HG03064 (cell line): Measurements from ENCODE around the gene SAT1.
A peak's percentile ranks its signal among the peaks of the same experiment; 100 is the strongest.
"Not testable (repeated sequence)": the region's sequence is repeated elsewhere in the genome, so short reads cannot be mapped to it uniquely, and the experiment has no call there.

Experiments used
- ATAC-seq: cut with Tn5 transposase; IDR thresholded peaks from one replicate; pipeline ENCODE4 v1.9.1; 2021; ENCODE audit warnings: low read depth; ENCODE audit not compliant: unreplicated experiment

SAT1 gene

GRCh38 chrX:23782863-23783588 lies at the start of gene SAT1:
TSS of gene SAT1 (plus strand) at chrX:23783173. CDS start at chrX:23783352, 179 bp downstream.
- ATAC-seq: peak; percentile 68

GRCh38 chrX:23736030-23736429 lies 46.9 kb upstream of the SAT1 start:
- ATAC-seq: no peak

- ATAC-seq: no peak
These were observed 45.6 kb upstream of the SAT1 start for GRCh38 chrX:23737413-23737812.

- ATAC-seq: no peak
These were observed 40.7 kb upstream of the SAT1 start for GRCh38 chrX:23742174-23742696.

GRCh38 chrX:23742697-23743622 lies 40.0 kb upstream of the SAT1 start, which contains the start of gene ACOT9:
TSS of gene ACOT9 (minus strand) at chrX:23743276. CDS start at chrX:23743144, 132 bp downstream.
- peak; percentile 93 for ATAC-seq

GRCh38 chrX:23743623-23743971 lies 39.4 kb upstream of the SAT1 start:
- ATAC-seq: not testable (repeated sequence)

- ATAC-seq: no peak
These were observed 37.2 kb upstream of the SAT1 start for GRCh38 chrX:23745786-23746185.

- no peak for ATAC-seq
These were observed 33.8 kb upstream of the SAT1 start for GRCh38 chrX:23749129-23749528.

GRCh38 chrX:23749576-23749975 lies 33.4 kb upstream of the SAT1 start:
- no peak for ATAC-seq

- ATAC-seq: no peak
These were observed 30.1 kb upstream of the SAT1 start for GRCh38 chrX:23752740-23753415.

- ATAC-seq: no peak
These were observed 28.3 kb upstream of the SAT1 start for GRCh38 chrX:23754664-23755063.

- ATAC-seq: no peak
These were observed 26.8 kb upstream of the SAT1 start for GRCh38 chrX:23756165-23756564.

GRCh38 chrX:23759821-23760220 lies 23.2 kb upstream of the SAT1 start:
- no peak for ATAC-seq

GRCh38 chrX:23764188-23764984 lies 18.6 kb upstream of the SAT1 start:
- ATAC-seq: no peak

GRCh38 chrX:23765449-23765848 lies 17.5 kb upstream of the SAT1 start:
- ATAC-seq: no peak

- ATAC-seq: no peak
These were observed 17.1 kb upstream of the SAT1 start for GRCh38 chrX:23765868-23766267.

GRCh38 chrX:23766650-23767551 lies 16.1 kb upstream of the SAT1 start:
- ATAC-seq: no peak

- no peak for ATAC-seq
These were observed 12.8 kb upstream of the SAT1 start for GRCh38 chrX:23770142-23770541.

GRCh38 chrX:23771086-23771485 lies 11.9 kb upstream of the SAT1 start:
- not testable (repeated sequence) for ATAC-seq
